Neural cell (in vitro differentiated cells): ENCODE data around the gene ATAD1.

ENCODE experiments used
- EZH2 ChIP-seq: fragments of 200-600, 300-800 bp; shearing (Covaris generic), sonication (generic); IDR thresholded peaks from 2 replicates; pipeline ENCODE4 v1.6.1; 2014; ENCODE audit warnings: antibody characterized with exemption, low read length, borderline replicate concordance, mild to moderate bottlenecking; ENCODE audit not compliant: insufficient read depth, poor library complexity, severe bottlenecking
- MXI1 ChIP-seq: fragments of 450-650 bp; conservative IDR thresholded peaks from 2 replicates; pipeline ENCODE4 v1.6.1; 2014; ENCODE audit warnings: antibody characterized with exemption, mild to moderate bottlenecking; ENCODE audit not compliant: poor library complexity, severe bottlenecking
- POLR2AphosphoS5 ChIP-seq: IDR thresholded peaks from 2 replicates; pipeline ENCODE4 v1.6.1; 2012
- TAF1 ChIP-seq: IDR thresholded peaks from 2 replicates; pipeline ENCODE4 v1.6.1; 2012; ENCODE audit warnings: low read depth
- TF ChIP-seq, protein P1 (sequence below): fragments of 450-650 bp; IDR thresholded peaks from 2 replicates; pipeline ENCODE4 v1.5.1; 2014; ENCODE audit warnings: antibody characterized with exemption, mild to moderate bottlenecking, moderate library complexity; ENCODE audit not compliant: poor library complexity, severe bottlenecking

DNA sequence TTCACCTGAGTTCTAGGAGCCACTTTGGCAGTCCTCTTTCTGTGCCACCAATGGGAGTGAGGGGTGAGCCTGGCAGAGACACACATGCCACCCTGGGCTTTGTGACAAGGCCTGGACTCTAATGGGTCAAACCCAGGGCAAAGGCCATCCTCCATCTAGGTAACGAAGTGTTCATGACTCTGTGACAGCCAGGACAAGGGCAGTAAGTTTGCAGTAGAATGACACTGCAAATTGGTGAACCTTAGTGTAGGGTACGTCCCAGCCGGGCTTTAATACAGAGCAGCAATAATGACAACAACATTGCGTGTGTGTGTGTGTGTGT lies 115.1 kb downstream of the ATAD1 start:
- TF ChIP-seq, protein P1, sequence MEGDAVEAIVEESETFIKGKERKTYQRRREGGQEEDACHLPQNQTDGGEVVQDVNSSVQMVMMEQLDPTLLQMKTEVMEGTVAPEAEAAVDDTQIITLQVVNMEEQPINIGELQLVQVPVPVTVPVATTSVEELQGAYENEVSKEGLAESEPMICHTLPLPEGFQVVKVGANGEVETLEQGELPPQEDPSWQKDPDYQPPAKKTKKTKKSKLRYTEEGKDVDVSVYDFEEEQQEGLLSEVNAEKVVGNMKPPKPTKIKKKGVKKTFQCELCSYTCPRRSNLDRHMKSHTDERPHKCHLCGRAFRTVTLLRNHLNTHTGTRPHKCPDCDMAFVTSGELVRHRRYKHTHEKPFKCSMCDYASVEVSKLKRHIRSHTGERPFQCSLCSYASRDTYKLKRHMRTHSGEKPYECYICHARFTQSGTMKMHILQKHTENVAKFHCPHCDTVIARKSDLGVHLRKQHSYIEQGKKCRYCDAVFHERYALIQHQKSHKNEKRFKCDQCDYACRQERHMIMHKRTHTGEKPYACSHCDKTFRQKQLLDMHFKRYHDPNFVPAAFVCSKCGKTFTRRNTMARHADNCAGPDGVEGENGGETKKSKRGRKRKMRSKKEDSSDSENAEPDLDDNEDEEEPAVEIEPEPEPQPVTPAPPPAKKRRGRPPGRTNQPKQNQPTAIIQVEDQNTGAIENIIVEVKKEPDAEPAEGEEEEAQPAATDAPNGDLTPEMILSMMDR, result no peak
- no peak for TF ChIP-seq MXI1
- no peak for TF ChIP-seq POLR2AphosphoS5
- no peak for TF ChIP-seq EZH2
- no peak for TF ChIP-seq TAF1
